ENCODE results near the gene EIF4G3. TPM values are rescaled to one million over a fixed set of nuclear protein-coding genes. Genes with fewer than 3 reads are reported as not detected.

The EIF4G3 gene
- total and polyA plus RNA-seq, 2 donors (not counting 1 experiment from before 2014, with no cell fraction given) = 53.5 to 67.0 TPM

GRCh38 chr1:20850021-20850420, 326.7 kb downstream of the EIF4G3 start:
- Histone ChIP-seq H2AFZ (ENCODE audit: low read length) (no peak overlapping the region), H3K36me3 (ENCODE audit: control insufficient read depth, insufficient read depth, low read length) (peaks cover 5% of the 10 kb centered on the region), H3K79me2 (ENCODE audit: control insufficient read depth, insufficient read depth, low read length) (no peaks in the 10 kb centered on the region), H3K4me3 (replicated peaks in 1 of 4; ENCODE audit: control extremely low read depth in 1 of 4, insufficient read depth in 1 of 4, low read depth in 3 of 4, low read length in 4 of 4) (no peak overlapping the region), H3K27me3 (ENCODE audit: control insufficient read depth, insufficient read depth, low read length) (no peaks in the 10 kb centered on the region), H3K4me1 (ENCODE audit: control insufficient read depth, extremely low read depth, insufficient read depth, low read length) (no peaks in the 10 kb centered on the region), H3K4me2 (ENCODE audit: extremely low read depth, insufficient read depth, low read length) (no peak overlapping the region), H3K27ac (ENCODE audit: insufficient read depth, low read length) (no peak overlapping the region), H3K9ac (ENCODE audit: insufficient read depth, low read length) (no peak overlapping the region), H3K9me3 (ENCODE audit: control insufficient read depth, insufficient read depth, low read depth, low read length) (no peaks in the 10 kb centered on the region), H4K20me1 (ENCODE audit: control insufficient read depth, extremely low read depth, insufficient read depth, low read length) (no peaks in the 10 kb centered on the region)
- DNase-seq (ENCODE audit: low read depth in 2 of 2) = no peak
- TF ChIP-seq, protein P1, sequence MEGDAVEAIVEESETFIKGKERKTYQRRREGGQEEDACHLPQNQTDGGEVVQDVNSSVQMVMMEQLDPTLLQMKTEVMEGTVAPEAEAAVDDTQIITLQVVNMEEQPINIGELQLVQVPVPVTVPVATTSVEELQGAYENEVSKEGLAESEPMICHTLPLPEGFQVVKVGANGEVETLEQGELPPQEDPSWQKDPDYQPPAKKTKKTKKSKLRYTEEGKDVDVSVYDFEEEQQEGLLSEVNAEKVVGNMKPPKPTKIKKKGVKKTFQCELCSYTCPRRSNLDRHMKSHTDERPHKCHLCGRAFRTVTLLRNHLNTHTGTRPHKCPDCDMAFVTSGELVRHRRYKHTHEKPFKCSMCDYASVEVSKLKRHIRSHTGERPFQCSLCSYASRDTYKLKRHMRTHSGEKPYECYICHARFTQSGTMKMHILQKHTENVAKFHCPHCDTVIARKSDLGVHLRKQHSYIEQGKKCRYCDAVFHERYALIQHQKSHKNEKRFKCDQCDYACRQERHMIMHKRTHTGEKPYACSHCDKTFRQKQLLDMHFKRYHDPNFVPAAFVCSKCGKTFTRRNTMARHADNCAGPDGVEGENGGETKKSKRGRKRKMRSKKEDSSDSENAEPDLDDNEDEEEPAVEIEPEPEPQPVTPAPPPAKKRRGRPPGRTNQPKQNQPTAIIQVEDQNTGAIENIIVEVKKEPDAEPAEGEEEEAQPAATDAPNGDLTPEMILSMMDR (conservative IDR thresholded peaks at IDR 0.05 in 1 of 2, IDR thresholded peaks at IDR 0.05 in 1 of 2; ENCODE audit: low read depth in 1 of 2, low read length in 2 of 2) = no peak
- no peak for TF ChIP-seq EZH2 (IDR thresholded peaks at IDR 0.05; ENCODE audit: low read length, missing control alignments)

DNA sequence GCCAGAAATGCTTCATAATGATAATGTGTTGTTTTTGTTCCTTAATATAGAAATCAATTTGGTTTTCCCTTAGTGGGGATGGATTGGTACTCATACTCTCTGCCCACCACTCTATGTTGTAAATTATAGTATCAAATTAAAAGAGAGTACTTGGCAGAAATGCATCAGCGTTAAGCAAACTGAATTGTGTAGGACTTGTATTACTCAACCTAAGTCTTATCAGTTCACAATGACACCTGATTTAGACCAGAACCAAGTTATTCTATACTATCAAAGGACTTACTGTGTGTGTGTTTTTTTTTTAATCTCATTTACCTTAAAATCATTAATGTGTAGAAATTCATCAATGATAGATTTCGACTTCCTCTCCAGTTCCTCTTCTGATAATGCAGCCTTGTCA, 327.6 kb downstream of the EIF4G3 start:
- no peak for DNase-seq (ENCODE audit: low read depth in 2 of 2)
- Histone ChIP-seq H3K27ac (ENCODE audit: insufficient read depth, low read length) (no peak overlapping the region), H3K27me3 (ENCODE audit: control insufficient read depth, insufficient read depth, low read length) (no peaks in the 10 kb centered on the region), H4K20me1 (ENCODE audit: control insufficient read depth, extremely low read depth, insufficient read depth, low read length) (no peaks in the 10 kb centered on the region), H3K4me1 (ENCODE audit: control insufficient read depth, extremely low read depth, insufficient read depth, low read length) (no peaks in the 10 kb centered on the region), H3K79me2 (ENCODE audit: control insufficient read depth, insufficient read depth, low read length) (no peaks in the 10 kb centered on the region), H3K36me3 (ENCODE audit: control insufficient read depth, insufficient read depth, low read length) (peaks cover 5% of the 10 kb centered on the region), H2AFZ (ENCODE audit: low read length) (no peak overlapping the region), H3K9me3 (ENCODE audit: control insufficient read depth, insufficient read depth, low read depth, low read length) (no peaks in the 10 kb centered on the region), H3K9ac (ENCODE audit: insufficient read depth, low read length) (no peak overlapping the region), H3K4me2 (ENCODE audit: extremely low read depth, insufficient read depth, low read length) (no peak overlapping the region), H3K4me3 (replicated peaks in 1 of 4; ENCODE audit: control extremely low read depth in 1 of 4, insufficient read depth in 1 of 4, low read depth in 3 of 4, low read length in 4 of 4) (no peak overlapping the region)
- TF ChIP-seq EZH2 (IDR thresholded peaks at IDR 0.05; ENCODE audit: low read length, missing control alignments) = no peak
- TF ChIP-seq, protein P1 (conservative IDR thresholded peaks at IDR 0.05 in 1 of 2, IDR thresholded peaks at IDR 0.05 in 1 of 2; ENCODE audit: low read depth in 1 of 2, low read length in 2 of 2) = no peak

DNA sequence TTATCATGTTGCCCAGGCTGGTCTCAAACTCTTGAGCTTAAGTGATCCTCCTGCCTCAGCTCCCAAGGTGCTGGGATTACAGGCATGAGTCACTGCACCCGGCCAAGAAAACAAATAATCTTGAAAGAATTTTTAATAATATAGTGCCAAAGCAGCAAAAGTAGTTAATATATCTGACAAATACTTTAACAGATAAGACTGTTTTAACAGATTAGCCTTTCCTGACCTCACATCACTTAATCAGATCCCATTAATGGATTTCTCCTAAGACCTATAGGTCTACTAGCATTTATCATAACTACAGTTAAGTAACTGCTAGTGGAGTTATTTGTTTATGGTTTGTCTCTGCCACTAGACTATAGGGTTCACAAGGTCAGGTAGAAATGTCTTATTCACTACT, 328.5 kb downstream of the EIF4G3 start:
- Histone ChIP-seq H3K27me3 (ENCODE audit: control insufficient read depth, insufficient read depth, low read length) (no peaks in the 10 kb centered on the region), H3K4me2 (ENCODE audit: extremely low read depth, insufficient read depth, low read length) (no peak overlapping the region), H4K20me1 (ENCODE audit: control insufficient read depth, extremely low read depth, insufficient read depth, low read length) (no peaks in the 10 kb centered on the region), H3K36me3 (ENCODE audit: control insufficient read depth, insufficient read depth, low read length) (peaks cover 2% of the 10 kb centered on the region), H3K4me1 (ENCODE audit: control insufficient read depth, extremely low read depth, insufficient read depth, low read length) (no peaks in the 10 kb centered on the region), H3K9me3 (ENCODE audit: control insufficient read depth, insufficient read depth, low read depth, low read length) (no peaks in the 10 kb centered on the region), H3K9ac (ENCODE audit: insufficient read depth, low read length) (no peak overlapping the region), H3K27ac (ENCODE audit: insufficient read depth, low read length) (no peak overlapping the region), H2AFZ (ENCODE audit: low read length) (no peak overlapping the region), H3K79me2 (ENCODE audit: control insufficient read depth, insufficient read depth, low read length) (no peaks in the 10 kb centered on the region), H3K4me3 (replicated peaks in 1 of 4; ENCODE audit: control extremely low read depth in 1 of 4, insufficient read depth in 1 of 4, low read depth in 3 of 4, low read length in 4 of 4) (no peak overlapping the region)
- TF ChIP-seq, protein P1 (conservative IDR thresholded peaks at IDR 0.05 in 1 of 2, IDR thresholded peaks at IDR 0.05 in 1 of 2; ENCODE audit: low read depth in 1 of 2, low read length in 2 of 2) = no peak
- TF ChIP-seq EZH2 (IDR thresholded peaks at IDR 0.05; ENCODE audit: low read length, missing control alignments) = no peak
- peak; percentile 14 to 58 for DNase-seq (ENCODE audit: low read depth in 2 of 2)
